HUDEP-2 (cell line): ENCODE measurements around the gene FAM83F.
"Not testable (repeated sequence)": the region's sequence is repeated elsewhere in the genome, so short reads cannot be mapped to it uniquely, and the experiment has no call there.

Experiments used
- DNase-seq, 76 experiments: peaks; one replicate each; lab custom pipeline; 2025; ENCODE audit not compliant: unreplicated experiment in 76 of 76; lab: John Stamatoyannopoulos, UW

Gene FAM83F

DNA sequence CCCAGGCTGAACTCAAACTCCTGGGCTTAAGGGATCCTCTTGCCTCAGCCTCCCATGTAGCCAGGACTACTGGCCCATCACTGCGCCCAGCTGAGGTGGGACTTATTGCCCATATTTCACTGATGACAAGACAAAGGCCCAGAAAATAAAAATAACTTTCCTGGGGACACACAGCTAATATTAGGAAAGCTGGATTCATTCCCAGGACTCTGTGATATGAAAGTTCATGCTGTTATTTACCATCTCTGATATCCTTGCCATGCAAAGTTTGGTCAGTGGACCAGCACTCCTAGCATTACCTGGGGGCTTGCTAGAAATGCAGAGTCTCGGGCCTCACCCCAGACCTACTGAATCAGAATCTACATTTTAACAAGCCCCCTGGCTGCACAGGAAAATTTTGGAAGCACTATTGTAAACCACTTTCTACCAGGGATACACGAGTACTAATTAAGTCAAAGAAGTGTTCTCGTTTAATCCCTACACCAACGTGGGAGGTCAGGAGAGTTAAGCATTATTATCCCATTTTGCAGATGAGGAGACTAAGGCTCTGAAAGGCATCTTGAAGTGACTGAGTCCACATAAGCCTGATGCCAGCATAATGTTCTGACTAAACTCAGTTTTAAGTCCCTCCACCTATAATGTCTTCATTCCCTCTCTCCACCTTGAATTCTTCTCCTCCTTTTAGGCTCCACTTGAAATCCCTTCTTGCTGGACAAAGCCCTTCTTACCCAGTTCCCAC is 2.5 kb upstream of the FAM83F start:
- no peak for DNase-seq

DNA sequence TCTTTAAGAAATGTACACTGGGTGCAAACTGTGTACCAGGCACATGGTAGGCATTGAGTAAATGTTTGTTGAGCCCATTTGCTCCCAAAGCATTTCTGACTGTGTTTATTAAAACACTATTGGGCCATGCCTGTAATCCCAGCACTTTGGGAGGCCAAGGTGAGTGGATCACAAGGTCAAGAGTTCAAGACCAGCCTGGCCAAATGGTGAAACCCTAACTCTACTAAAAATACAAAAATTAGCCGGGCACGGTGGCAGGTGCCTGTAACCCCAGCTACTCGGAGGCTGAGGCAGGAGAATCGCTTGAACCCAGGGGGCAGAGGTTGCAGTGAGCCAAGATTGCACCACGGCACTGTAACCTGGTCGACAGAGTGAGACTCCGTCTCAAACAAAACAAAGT is 1.9 kb upstream of the FAM83F start:
- not testable (repeated sequence) for DNase-seq

GRCh38 chr22:39994041-39994565 is 651 bp upstream of the FAM83F start:
- DNase-seq: peak in 72 of 76 experiments; percentile 27 to 90 (median 74)

DNA sequence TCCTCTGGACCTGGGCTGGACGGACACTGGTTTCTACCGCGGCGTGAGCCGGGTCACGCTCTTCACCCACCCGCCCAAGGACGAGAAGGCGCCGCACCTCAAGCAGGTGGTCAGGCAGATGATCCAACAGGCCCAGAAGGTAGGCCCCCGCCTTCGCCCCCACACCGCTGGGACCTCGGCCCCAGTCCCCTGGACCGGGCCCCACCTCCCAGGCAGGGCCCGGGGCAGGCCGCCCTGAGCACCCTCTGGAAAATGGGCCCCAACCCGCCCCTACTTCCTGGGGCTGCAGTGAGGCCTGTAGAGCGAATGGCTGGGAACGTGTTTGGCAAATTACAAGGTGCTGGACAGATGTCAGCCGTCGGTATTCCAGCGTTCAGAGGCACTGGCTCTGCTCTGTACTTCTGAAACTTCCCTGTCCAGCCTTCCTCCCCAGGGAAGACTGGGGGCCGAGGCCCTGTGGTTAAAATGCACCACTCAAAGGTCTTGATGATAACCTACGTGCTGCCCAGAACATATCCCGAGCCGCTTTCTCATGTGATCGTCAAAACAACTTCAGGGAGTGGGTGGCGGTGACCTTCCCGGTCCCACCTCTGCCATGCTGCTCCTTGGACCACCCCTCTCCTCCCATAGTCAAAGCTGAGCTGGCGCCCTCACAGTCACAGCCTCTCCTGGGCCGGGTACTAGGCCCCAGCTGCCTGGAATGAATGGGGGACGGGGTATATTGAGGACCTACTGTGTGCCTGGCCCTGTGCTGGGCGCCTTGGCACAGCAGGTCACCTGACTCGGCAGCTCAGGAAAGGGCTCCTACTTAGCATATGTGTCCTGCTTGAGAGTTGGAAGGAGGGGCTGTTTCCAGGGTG is 869 bp downstream of the FAM83F start:
- DNase-seq: peak in 38 of 76 experiments; percentile 20 to 66 (median 41)

DNA sequence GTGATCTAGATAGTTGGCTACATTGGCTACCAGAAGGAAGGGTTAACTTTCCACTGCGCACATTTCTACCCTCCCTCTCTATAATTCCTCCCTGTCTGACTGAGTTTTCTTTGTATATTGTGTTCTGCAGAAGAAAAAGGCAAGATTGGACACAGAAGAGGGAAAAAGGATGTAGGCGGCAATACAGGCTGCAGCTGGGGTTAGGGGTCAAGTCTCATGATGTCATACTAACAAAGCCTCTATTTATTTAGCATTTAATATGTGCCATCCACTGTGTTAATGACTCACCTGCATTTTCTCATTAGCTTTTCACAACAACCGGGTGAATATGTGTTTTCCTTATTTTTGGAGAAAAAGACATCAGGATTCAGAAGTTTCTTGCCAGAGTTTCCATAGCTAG is 2.0 kb downstream of the FAM83F start:
- DNase-seq: no peak

DNA sequence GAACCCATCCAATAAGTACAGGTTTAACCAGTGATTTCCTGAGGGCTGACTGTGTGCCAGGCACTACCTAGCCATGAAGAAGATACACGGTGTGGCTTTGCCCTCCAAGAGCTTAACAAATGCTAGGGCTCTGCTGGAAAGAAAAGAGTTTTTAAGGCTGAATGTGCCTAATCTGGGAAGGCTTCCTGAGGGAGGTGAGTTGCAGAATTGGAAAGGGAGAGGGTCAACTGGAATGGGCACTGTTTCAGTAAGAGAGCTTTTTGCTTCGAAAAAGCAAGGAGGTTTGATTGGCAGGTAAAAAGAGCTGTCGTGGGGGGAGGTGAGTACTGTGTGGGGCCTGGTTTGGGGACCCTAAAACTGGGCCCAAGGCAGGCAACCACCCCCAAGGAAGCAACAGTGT is 2.7 kb downstream of the FAM83F start:
- no peak for DNase-seq

DNA sequence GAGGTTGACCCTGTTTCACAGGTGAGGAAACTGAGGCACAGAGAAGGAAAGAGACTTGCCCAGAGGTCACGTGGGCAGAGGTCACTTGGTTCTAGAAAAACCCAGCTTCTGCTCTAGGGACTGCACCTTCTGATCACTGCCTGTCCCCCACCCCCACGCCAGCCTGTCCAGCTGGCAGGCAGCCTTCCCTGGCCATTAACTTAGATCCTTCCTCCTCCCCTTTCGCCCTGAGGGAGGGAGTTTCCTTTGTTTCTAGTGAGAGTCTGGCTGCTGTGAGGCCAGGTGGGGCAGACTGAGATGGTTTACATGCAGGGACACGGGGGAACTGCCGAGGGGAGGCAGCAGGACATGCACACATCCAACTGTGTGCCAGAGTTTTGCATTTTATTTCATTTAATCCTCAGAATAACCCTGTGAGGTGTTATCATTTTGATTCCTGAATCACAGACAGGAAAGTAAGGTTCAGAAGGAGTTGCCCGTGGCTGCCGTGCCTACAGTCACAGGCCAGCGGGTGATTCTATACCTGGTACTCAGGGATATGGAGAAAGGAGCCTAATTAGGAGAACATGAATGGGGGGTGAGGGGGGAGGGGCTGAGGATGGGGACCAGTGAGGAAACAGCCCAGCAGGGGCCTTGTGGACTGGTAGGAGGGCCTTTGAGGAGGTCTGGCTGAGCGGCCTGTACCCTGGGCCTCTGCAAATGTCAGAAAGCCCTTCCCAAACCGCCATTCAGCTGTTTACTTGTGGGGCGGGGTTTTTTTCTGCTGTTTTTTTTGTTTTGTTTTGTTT is 3.4 kb downstream of the FAM83F start:
- peak in 22 of 76 experiments; percentile 13 to 60 (median 31) for DNase-seq

DNA sequence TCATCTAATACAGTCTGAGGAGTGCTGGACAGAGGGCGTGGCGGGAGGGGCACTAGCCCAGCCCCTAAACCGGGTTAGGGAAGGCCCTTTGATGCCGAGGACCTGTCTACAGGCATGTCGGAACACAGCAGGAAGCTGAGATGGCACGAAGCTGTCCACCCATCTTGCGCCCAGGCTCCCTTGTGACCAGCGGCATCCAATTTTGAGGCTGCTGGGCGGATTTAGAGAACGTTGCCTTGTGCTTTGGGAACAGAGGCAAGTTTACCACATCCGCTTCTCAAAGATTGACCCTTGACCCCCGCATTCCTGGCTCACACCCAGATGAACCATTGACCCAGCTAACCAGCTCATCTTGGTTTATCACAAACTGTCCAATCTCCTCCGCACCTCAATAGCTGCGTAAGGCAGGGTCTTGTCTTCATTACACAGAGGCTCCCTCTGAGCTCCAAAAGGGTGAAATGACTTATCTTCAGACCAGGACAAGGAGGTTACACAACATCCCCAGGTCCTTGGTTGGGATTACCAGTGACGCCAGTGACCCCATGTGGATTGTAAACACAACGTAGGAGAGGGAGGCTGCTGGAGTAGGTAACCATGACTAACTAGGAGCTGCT is 4.5 kb downstream of the FAM83F start:
- DNase-seq: peak in 1 of 76 experiments; percentile 24

DNA sequence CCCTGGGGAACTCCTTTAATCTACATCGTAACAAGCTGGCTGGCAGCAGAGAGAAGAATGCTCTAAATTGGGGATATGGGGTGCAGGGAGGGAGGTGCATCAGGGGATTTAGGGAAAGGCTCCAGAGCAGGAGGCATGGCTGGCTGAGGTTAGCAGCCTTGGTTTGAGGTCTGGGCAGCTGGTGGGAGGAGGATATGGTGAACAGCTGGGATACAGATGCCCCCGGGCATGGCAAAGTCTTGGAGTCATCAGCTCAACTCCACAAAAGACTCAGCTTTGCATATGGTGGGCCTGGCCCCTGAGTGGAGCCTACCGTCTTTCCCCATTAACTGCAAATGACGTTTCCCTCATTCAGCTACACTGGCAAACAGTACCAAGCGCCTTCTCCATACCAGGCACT is 5.4 kb downstream of the FAM83F start:
- no peak for DNase-seq

DNA sequence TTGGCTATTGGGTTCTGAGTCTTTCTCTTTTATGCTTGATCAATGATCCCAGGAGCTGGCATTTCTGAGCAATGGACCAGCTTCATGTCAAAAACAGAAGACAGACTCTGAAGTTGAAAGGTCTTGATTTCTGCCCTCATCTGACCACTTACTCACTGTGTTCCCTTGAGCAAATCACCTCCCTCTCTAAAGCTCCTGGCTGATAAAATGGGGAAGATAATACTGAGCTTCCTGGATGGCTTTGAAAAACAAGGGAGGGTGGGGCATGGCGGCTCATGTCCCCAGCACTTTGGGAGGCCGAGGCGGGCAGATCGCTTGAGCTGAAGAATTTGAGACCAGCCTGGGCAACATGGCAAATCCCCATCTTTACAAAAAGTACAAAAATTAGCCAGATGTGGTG is 6.4 kb downstream of the FAM83F start:
- DNase-seq: no peak

- no peak for DNase-seq
These were observed 7.2 kb downstream of the FAM83F start for GRCh38 chr22:40001800-40002577.

GRCh38 chr22:40002935-40003715 is 8.4 kb downstream of the FAM83F start:
- peak in 1 of 76 experiments; percentile 10 for DNase-seq

DNA sequence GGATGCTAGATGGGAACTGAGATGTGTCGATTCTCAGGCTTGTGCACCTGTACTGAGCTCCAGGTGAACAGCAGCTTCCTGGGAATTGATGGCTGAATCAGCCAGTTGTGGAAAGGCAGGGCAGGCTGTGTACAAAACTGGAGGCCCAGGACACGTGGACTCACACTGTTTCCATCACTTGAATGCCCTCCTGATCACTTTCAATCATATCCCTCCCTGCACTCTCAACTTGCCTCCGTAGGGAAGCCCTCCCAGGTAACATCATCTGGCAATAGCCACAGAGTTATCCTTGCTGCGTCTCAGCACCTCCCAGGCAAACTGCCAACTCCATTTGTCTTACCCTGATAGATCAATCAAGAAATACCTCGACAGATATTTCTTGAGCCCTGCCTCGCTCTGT is 10.1 kb downstream of the FAM83F start:
- no peak for DNase-seq

DNA sequence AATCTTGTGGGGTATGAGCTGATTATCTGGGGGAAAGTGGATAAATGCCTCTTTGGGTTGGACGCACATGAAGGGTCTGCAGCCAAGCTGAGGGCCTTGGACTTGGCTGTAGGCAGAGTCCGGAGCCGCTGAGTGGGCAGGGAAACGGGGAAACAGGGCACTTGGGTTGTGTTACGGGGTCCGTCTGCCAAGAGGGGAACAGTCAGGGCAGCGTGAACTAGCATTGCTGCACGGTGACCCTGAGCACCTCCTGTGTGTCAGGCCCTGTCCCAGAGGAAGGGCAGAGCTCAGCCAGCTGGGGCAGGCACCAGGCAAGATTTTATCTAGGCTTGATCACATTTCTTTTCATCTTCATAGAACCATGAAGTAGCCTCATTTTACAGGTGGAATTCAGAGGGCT is 11.9 kb downstream of the FAM83F start:
- DNase-seq: no peak

GRCh38 chr22:40007853-40008710 is 13.3 kb downstream of the FAM83F start:
- DNase-seq: peak in 1 of 76 experiments; percentile 10

DNA sequence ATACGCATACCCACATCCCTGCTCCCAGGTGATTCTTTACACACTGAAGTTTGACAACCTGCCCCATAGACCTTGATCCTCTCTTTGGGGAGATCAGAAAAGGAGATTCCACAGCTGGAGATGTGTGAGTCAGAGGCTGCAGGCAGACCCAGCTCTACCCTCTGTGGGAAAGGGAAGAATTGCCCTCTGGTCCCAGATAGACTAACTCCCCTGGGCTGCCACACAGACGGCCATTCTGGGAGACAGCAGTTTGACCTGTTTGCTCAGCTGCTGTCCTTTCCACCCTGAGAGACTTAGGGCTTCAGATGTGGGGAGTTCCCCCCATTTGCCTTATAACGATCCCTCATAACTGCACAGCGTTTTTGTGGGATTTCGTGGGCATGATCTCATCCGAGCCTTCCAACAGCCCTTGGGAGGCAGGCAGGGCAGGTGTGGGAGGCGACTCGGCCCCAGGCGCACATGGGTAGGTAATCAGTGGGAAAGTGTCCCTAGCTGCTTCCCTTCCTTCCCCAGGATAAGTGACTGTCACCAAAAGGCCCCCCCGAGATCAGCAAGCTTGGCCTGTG is 14.1 kb downstream of the FAM83F start:
- DNase-seq: no peak

- peak in 54 of 76 experiments; percentile 20 to 73 (median 49) for DNase-seq
These were observed 14.6 kb downstream of the FAM83F start for GRCh38 chr22:40009292-40009774.
